ENCODE data around the gene LRRC75A. TPM values are rescaled to one million over a fixed set of nuclear protein-coding genes. Genes with fewer than 3 reads are reported as not detected.
A peak's percentile ranks its signal among the peaks of the same experiment; 100 is the strongest.
"Not testable (repeated sequence)": the region's sequence is repeated elsewhere in the genome, so short reads cannot be mapped to it uniquely, and the experiment has no call there.

The LRRC75A gene
- total RNA-seq, 1 donor from 2014 or later: 4.5 TPM

DNA sequence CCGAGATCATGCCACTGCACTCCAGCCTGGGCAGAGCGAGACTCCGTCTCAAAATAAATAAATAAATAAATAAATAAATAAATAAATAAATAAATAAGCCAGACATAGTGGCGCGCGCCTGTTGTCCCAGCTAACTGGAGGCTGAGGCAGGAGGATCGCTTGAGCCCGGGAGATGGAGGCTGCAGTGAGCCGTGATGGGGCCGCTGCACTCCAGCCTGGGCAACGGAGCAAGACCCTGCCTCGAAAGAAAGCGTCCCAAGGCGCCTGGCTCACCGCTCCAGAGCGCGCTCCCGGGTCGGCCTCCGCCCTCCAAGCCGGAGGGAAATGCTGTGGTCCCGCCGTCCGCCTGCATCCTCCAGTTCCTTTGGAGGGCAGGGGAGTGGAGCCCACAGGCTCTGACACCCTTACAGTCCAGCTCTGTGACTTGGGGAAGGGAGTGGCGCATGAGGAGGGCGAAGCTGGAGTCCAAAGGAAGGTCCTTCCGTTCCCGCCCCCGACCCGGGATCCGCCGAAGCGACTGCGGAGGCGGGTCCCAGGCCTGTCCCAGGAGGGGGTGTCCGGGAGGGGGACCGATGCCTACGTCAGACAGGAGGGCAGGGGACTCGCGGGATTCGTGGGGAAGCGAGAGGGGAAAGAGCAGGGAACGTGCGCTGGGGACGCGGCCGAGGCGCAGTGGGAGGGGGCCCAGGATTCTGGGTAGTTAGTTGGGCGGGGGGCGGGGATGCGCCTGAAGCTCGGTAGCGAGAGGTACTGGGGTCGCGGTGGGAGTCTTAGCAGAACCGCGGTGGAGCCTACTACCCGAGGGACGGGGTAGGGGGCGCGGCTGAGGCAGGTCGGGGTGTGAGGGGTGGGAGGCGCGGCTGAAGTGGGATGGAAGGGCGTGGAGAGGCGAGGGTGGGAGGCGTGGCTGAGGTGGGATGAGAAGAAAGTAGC, 85.0 kb downstream of the LRRC75A start:
- H3K36me3 ChIP-seq (ENCODE audit: control insufficient read depth, insufficient read depth, low read length): no peaks in the 10 kb centered on the region
- DNase-seq (ENCODE audit: low read depth): no peak
- H3K27me3 ChIP-seq (ENCODE audit: control insufficient read depth, insufficient read depth, low read length): no peaks in the 10 kb centered on the region
- peak overlapping the region; percentile 48 for H3K4me3 ChIP-seq (ENCODE audit: low read depth, low read length)
- TF ChIP-seq, protein P1, sequence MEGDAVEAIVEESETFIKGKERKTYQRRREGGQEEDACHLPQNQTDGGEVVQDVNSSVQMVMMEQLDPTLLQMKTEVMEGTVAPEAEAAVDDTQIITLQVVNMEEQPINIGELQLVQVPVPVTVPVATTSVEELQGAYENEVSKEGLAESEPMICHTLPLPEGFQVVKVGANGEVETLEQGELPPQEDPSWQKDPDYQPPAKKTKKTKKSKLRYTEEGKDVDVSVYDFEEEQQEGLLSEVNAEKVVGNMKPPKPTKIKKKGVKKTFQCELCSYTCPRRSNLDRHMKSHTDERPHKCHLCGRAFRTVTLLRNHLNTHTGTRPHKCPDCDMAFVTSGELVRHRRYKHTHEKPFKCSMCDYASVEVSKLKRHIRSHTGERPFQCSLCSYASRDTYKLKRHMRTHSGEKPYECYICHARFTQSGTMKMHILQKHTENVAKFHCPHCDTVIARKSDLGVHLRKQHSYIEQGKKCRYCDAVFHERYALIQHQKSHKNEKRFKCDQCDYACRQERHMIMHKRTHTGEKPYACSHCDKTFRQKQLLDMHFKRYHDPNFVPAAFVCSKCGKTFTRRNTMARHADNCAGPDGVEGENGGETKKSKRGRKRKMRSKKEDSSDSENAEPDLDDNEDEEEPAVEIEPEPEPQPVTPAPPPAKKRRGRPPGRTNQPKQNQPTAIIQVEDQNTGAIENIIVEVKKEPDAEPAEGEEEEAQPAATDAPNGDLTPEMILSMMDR (IDR thresholded peaks at IDR 0.05; ENCODE audit: insufficient read depth, low read length, poor library complexity, severe bottlenecking): no peak

DNA sequence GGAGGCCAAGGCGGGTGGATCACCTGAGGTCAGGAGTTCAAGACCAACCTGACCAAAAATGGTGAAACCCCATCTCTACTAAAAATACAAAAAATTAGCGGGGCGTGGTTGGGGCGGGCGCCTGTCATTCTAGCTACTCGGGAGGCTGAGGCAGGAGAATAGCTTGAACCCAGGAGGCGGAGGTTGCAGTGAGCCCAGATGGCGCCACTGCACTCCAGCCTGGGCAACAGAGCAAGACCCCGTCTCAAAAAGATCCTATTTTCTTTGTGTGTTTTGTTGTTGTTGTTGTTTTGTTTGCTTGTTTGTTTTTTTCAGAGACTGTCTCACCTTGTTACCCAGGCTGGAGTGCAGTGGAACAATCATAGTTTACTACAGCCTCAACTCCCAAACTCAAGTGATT, 88.1 kb downstream of the LRRC75A start:
- not testable (repeated sequence) for H3K4me3 ChIP-seq (ENCODE audit: low read depth, low read length); DNase-seq (ENCODE audit: low read depth); H3K36me3 ChIP-seq (ENCODE audit: control insufficient read depth, insufficient read depth, low read length); H3K27me3 ChIP-seq (ENCODE audit: control insufficient read depth, insufficient read depth, low read length)

DNA sequence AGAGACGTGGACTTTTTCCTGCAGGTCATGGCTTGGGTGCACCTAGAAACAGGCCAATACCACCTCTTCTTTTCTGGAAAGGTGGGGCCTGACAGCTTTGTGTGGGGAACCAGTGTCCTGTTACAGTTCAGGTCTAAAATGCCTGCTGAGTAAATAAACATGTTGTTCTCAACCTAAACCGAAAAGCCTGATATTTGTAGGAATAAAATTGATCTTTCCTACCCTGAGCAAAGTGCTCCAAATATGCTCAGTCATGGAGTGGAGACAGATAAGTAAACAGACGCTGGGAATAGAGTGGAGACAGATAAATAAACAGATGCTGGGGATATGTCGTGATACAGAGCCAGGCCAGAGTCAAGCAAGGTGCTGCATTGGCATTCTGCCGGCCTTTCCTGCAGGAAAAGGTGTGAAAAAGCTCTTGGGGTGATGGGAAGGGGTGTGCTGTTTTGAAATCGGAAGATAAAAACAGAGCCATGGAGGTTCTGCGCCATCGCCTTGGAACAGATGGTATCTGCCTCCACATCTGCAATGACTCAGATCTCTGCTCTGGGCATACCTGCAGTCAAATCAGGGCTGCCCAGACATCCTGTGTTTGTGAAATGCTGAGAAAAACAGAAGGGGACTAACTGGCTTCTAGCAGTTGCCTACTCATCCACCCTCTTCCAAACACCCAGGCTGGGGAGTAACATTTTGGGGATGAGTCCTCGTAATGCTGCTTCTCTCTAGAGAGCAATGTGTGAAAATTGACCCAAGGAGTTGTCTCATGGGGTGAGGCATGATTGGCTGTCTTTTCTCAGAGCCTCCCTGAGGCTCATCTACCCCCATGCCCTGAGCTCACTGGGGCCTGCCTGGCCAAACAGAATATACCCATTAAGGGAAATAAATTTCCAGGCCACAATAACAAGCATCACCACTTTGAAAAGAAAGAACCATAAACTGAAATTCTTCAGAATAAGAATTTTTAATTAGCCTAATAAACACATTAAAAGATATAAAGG, 93.4 kb downstream of the LRRC75A start:
- Histone ChIP-seq H3K36me3 (ENCODE audit: control insufficient read depth, insufficient read depth, low read length) (no peaks in the 10 kb centered on the region), H3K4me3 (ENCODE audit: low read depth, low read length) (no peak overlapping the region), H3K27me3 (ENCODE audit: control insufficient read depth, insufficient read depth, low read length) (no peaks in the 10 kb centered on the region)
- TF ChIP-seq, protein P1 (IDR thresholded peaks at IDR 0.05; ENCODE audit: insufficient read depth, low read length, poor library complexity, severe bottlenecking): no peak
- no peak for DNase-seq (ENCODE audit: low read depth)

DNA sequence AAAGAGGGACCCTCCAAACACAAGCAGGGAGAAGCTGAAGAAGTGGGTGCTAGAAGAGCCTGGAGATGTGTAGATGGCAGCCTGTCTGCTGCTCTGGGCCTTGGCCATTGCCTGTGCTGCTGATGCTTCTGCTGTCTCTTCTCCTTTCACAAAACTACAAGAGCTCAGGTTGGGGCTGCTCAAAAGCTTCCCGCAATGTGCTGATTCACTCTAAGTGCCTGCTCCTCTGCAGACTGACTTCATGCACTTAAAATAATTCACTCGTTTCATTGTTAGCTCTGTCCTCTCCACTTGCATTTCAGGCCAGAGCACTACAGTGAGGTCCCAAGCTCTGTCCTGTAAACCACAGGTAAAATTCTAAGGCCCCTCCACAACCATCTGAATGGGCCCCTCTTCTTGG, 95.3 kb downstream of the LRRC75A start:
- H3K36me3 ChIP-seq (ENCODE audit: control insufficient read depth, insufficient read depth, low read length); DNase-seq (ENCODE audit: low read depth); H3K4me3 ChIP-seq (ENCODE audit: low read depth, low read length); H3K27me3 ChIP-seq (ENCODE audit: control insufficient read depth, insufficient read depth, low read length): not testable (repeated sequence)

DNA sequence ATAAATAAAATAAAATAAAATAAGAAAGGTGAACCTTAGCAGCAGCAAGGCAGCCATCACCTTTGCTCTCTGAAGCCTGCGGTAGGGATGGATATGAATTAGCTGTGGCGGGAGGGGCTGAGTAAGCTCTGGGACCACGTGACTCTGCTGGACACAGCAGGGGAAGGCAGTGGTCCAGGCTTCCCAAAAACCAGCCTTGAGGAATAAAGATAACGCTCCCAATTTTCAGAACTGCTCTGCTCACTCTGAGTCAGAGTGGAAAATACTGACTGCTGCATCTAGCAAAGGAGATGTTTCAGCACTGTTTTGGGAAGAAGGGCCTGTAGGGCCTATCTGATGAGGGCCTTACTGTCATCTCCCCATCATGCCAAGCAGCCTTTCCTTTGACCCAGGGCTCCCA, 96.1 kb downstream of the LRRC75A start:
- H3K27me3 ChIP-seq (ENCODE audit: control insufficient read depth, insufficient read depth, low read length); H3K36me3 ChIP-seq (ENCODE audit: control insufficient read depth, insufficient read depth, low read length); DNase-seq (ENCODE audit: low read depth); H3K4me3 ChIP-seq (ENCODE audit: low read depth, low read length): not testable (repeated sequence)

DNA sequence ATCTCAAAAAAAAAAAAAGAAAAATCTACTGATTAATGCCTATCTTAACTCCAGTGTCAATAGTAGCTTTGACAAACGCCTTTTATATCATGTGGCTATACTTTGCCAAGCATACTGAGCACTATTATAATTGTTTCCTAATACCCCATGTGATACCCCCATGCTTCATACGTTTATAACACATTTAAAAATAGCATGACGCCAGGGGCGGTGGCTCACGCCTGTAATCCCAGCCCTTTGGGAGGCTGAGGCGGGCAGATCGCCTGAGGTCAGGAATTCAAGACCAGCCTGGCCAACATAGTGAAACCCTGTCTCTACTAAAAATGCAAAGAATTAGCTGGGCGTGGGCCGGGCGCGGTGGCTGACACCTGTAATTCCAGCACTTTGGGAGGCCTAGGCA, 99.5 kb downstream of the LRRC75A start:
- DNase-seq (ENCODE audit: low read depth); H3K36me3 ChIP-seq (ENCODE audit: control insufficient read depth, insufficient read depth, low read length); H3K27me3 ChIP-seq (ENCODE audit: control insufficient read depth, insufficient read depth, low read length); H3K4me3 ChIP-seq (ENCODE audit: low read depth, low read length): not testable (repeated sequence)

Other genes starting within 250 kb of the LRRC75A start
- 42.6 and 68.4 TPM in 2 replicates for gene CENPV, start 138.7 kb downstream of the LRRC75A start, total RNA-seq
- gene UBB, start 111.1 kb downstream of the LRRC75A start, total RNA-seq: 820 and 911 TPM in 2 replicates
- 2.6 and 3.8 TPM in 2 replicates for gene TRPV2, start 76.6 kb downstream of the LRRC75A start, total RNA-seq
- 3.4 and 12.4 TPM in 2 replicates for gene ZNF287, start 77.0 kb upstream of the LRRC75A start, total RNA-seq
- 8.7 and 11.0 TPM in 2 replicates for gene ZNF624, start 161.7 kb upstream of the LRRC75A start, total RNA-seq
- under 0.01 and 0.29 TPM in 2 replicates for gene CCDC144A, start 198.0 kb upstream of the LRRC75A start, total RNA-seq

Data from kidney epithelial cell (primary cell).